Measurements from ENCODE around the gene SLC44A1. TPM values are rescaled to one million over a fixed set of nuclear protein-coding genes. Genes with fewer than 3 reads are reported as not detected.

SLC44A1 gene
- total RNA-seq, 1 donor from 2014 or later = 9.6 TPM

GRCh38 chr9:105473221-105473620, 228.8 kb downstream of the SLC44A1 start:
- H3K27ac Mint-ChIP-seq (ENCODE audit: unreplicated experiment) = no peak overlapping the region
- TF ChIP-seq CTCF (IDR thresholded peaks at IDR 0.05; ENCODE audit: partially characterized antibody, unreplicated experiment) = no peak

DNA sequence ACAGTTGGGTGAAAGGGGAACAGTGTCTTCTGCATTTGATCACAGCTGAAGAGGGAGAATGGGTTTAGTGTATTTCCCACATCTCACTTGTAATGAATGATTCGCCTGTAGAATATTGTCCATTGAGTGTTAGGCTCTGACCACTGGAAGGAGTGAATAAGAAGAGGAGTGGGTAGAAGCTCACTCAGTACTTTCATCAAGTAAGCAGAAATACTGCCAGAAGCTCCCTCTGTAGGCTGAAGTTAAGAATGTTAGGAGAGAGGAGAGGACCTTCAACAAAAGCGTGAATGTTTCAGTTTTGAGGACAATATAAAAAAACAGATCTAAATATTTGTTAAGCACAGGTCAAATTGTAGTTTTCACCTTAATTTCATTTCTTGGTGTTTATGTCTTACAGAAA, 230.9 kb downstream of the SLC44A1 start:
- Mint-ChIP-seq H3K27ac (ENCODE audit: unreplicated experiment) (no peak overlapping the region), H3K4me1 (ENCODE audit: low read depth, unreplicated experiment) (no peaks in the 10 kb centered on the region), H3K4me3 (ENCODE audit: unreplicated experiment) (no peak overlapping the region), H3K27me3 (ENCODE audit: unreplicated experiment) (no peaks in the 10 kb centered on the region), H3K9me3 (ENCODE audit: unreplicated experiment) (no peaks in the 10 kb centered on the region), H3K36me3 (ENCODE audit: unreplicated experiment) (no peaks in the 10 kb centered on the region)
- peak; percentile 23 for TF ChIP-seq CTCF (IDR thresholded peaks at IDR 0.05; ENCODE audit: partially characterized antibody, unreplicated experiment)
- DNase-seq = no peak

More at GRCh38 chr9:105473221-105473620, 228.8 kb downstream of the SLC44A1 start:
- no peak for DNase-seq
- Mint-ChIP-seq H3K9me3 (ENCODE audit: unreplicated experiment) (no peaks in the 10 kb centered on the region), H3K4me1 (ENCODE audit: low read depth, unreplicated experiment) (no peaks in the 10 kb centered on the region), H3K36me3 (ENCODE audit: unreplicated experiment) (peaks cover 13% of the 10 kb centered on the region), H3K27me3 (ENCODE audit: unreplicated experiment) (no peaks in the 10 kb centered on the region), H3K4me3 (ENCODE audit: unreplicated experiment) (no peak overlapping the region)

GRCh38 chr9:105479846-105480245, 235.4 kb downstream of the SLC44A1 start:
- H3K4me1 Mint-ChIP-seq (ENCODE audit: low read depth, unreplicated experiment) = no peaks in the 10 kb centered on the region
- no peak for DNase-seq
- H3K9me3 Mint-ChIP-seq (ENCODE audit: unreplicated experiment) = no peaks in the 10 kb centered on the region
- H3K27me3 Mint-ChIP-seq (ENCODE audit: unreplicated experiment) = no peaks in the 10 kb centered on the region
- no peak overlapping the region for H3K27ac Mint-ChIP-seq (ENCODE audit: unreplicated experiment)
- no peak for TF ChIP-seq CTCF (IDR thresholded peaks at IDR 0.05; ENCODE audit: partially characterized antibody, unreplicated experiment)
- H3K36me3 Mint-ChIP-seq (ENCODE audit: unreplicated experiment) = no peaks in the 10 kb centered on the region
- no peak overlapping the region for H3K4me3 Mint-ChIP-seq (ENCODE audit: unreplicated experiment)

GRCh38 chr9:105483618-105484017, 239.2 kb downstream of the SLC44A1 start:
- no peak overlapping the region for H3K27ac Mint-ChIP-seq (ENCODE audit: unreplicated experiment)
- no peaks in the 10 kb centered on the region for H3K4me1 Mint-ChIP-seq (ENCODE audit: low read depth, unreplicated experiment)
- DNase-seq = no peak
- H3K27me3 Mint-ChIP-seq (ENCODE audit: unreplicated experiment) = no peaks in the 10 kb centered on the region
- H3K9me3 Mint-ChIP-seq (ENCODE audit: unreplicated experiment) = no peaks in the 10 kb centered on the region
- no peak overlapping the region for H3K4me3 Mint-ChIP-seq (ENCODE audit: unreplicated experiment)
- TF ChIP-seq CTCF (IDR thresholded peaks at IDR 0.05; ENCODE audit: partially characterized antibody, unreplicated experiment) = no peak
- no peaks in the 10 kb centered on the region for H3K36me3 Mint-ChIP-seq (ENCODE audit: unreplicated experiment)

- no peak overlapping the region for H3K27ac Mint-ChIP-seq (ENCODE audit: unreplicated experiment)
- TF ChIP-seq CTCF (IDR thresholded peaks at IDR 0.05; ENCODE audit: partially characterized antibody, unreplicated experiment) = no peak
- H3K9me3 Mint-ChIP-seq (ENCODE audit: unreplicated experiment) = no peaks in the 10 kb centered on the region
- no peaks in the 10 kb centered on the region for H3K27me3 Mint-ChIP-seq (ENCODE audit: unreplicated experiment)
- no peak overlapping the region for H3K4me3 Mint-ChIP-seq (ENCODE audit: unreplicated experiment)
- H3K4me1 Mint-ChIP-seq (ENCODE audit: low read depth, unreplicated experiment) = no peaks in the 10 kb centered on the region
- no peaks in the 10 kb centered on the region for H3K36me3 Mint-ChIP-seq (ENCODE audit: unreplicated experiment)
- DNase-seq = no peak
Measured at GRCh38 chr9:105484226-105484625, 239.8 kb downstream of the SLC44A1 start.

All from glutamatergic neuron (in vitro differentiated cells).